GM19043 (cell line): Measurements from ENCODE around the gene GPR157.

Experiments used
- ATAC-seq: cut with Tn5 transposase; IDR thresholded peaks from one replicate; pipeline ENCODE4 v1.9.1; 2021; ENCODE audit warnings: low read depth; ENCODE audit not compliant: unreplicated experiment

The GPR157 gene

DNA sequence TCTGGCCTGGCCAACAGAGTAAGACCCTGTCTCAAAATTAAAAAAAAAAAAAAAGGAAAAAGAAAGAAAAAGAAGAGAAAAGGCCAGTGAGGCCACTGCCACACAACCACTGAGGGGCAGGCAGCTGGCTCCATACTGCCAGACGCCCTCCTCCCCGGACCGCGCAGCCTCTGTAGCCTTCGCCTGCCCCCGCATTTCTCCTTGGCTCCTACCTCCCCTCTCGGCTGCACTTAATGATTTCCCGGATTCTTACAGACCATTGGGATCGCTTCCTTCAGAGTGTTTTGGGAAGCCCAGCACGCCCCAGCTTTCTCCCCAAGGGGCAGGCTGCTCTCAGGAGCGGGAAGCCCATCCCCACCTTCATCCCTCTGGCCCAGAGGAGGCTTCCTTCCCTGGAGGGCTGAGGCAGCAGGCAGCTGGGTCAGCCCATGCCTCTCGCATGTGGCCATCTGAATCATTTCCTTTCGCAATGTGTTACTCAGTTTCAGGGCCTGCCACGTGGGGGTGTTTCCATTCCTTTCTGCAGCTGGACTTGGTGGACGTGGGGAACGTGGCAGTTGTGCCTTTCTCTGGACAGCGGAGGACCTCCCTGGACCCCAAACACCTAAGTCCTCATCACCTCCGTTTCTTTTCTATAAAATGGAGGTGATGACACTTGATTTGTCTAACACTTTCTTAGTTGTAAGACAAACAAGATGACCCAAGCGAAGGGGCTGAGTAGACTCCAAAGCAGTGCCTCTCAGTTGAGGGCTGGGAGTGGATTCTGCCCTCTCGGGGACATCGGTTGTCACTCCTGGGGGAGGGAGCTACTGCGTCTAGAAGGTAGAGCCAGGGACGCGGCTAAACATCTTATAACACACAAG, 61.7 kb downstream of the GPR157 start:
- no peak for ATAC-seq

GRCh38 chr1:9065213-9065751, 63.6 kb downstream of the GPR157 start:
- no peak for ATAC-seq

- no peak for ATAC-seq
Observed at GRCh38 chr1:9062846-9063245, 66.1 kb downstream of the GPR157 start.

DNA sequence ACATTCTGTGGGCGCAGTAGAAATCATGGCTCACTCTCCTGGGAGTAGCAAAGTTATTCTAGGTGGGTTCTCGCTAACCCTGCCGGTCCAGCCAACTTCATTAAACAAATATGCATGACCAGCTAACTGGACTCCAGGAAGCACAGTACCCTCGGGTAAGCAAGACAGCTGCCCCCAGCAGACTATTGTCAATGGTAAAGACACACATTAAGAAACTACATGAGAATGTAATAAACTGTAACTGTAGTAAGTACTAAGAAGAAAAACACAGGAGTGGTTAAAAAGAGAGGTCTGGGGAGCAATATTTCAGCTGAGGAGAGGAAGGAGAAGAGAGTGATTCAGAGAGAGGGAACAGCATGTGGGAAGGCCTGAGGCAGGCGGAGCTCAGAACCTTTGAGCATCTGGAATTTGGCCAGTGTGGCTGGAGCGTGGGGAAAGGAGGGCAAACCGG, 66.9 kb downstream of the GPR157 start:
- ATAC-seq: no peak

- no peak for ATAC-seq
Observed at GRCh38 chr1:9061252-9061960, 67.5 kb downstream of the GPR157 start.

DNA sequence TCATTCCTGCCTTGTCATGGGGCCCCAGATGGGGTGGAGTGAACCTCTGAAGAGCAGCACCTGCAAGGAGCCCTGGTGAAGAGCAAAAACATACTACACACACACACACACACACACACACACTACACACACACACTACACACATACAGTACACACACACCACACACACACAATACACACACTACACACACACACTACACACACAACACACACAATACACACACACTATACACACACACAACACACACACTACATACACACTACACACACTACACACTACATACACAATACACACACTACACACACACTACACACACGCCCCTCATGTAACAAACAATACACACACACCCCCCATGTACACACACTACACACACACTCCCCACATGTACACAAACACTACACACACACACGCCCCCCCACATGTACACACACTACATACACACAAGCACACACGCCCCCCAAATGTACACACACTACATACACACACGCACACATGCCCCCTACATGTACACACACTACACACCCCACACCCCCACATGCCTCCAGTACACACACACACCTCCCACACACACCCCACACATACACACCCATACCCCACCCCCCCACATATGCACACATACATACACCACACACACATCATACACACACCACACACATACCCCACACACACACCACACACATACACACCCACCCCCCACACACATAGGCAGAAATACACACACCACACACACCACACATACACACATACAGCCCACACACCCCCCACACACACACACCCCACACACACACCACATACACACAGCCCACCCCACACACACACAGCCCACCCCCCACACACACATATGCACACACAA, 68.8 kb downstream of the GPR157 start:
- no peak for ATAC-seq

DNA sequence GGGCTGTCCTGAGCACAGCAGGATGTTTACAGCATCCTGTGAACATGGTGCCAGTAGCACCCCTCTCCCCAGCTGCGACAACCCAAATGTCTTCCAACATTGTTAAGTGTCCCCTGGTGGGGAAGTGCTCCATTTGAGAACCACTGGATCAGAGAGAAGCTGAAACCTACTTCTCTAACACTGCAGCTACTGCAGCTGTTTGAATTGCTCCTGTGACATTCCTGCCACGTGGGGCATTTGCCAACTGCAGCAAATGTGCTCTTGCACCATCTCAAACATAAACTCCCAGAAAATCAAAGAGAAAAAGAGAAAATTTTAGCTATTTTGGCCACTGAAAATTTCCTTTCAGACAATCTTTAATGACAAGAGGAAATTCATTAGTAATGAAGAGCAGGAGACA, 70.4 kb downstream of the GPR157 start:
- ATAC-seq: no peak

GRCh38 chr1:9057851-9058250, 71.1 kb downstream of the GPR157 start:
- ATAC-seq: no peak

DNA sequence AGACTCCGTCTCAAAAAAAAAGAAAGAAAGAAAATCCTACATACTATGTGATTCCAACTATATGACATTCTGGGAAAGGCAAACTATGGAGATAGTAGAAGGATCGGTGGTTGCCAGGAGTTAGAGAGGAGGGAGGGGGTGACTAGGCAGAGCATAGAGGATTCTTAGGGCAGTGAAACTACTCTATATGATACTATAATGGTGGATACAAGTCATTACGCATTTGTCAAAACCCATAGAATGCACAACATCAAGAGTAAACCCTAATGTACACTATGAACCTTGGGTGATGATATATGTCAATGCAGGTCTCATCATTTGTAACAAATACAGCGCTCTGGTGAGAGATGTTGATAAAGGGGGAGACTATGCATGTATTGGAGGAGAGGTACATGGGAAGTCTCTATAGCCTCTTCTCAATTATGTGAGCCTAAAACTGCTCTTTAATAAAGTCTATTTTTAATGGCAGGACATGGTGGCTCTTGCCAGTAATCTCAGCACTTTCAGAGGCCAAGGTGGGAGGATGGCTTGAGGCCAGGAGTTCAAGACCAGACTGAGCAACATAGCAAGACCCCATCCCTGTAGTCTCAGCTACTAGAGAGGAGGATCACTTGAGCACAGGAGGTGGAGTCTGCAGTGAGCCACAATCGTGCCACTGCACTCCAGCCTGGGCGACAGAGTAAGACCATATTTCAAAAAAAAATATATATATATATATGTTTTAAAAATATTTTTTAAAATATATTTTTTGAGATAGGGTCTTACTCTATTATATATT, 76.4 kb downstream of the GPR157 start:
- no peak for ATAC-seq

DNA sequence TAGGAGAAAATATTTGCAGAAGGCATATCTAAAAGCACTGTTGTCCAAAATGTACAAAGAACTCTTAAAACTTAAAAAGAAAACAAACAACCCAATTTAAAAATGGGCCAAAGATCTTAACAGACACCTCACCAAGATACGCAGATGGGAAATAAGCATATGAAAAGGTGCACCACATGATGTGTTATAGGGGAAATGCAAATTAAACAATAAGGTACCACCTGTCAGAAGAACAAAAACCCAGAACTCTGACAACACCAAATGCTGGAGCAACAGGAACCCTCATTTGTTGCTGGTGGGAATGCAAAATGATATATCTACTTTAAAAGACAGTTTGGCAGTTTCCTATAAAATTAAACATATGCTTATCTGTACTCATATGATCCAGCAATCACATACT, 77.5 kb downstream of the GPR157 start:
- ATAC-seq: no peak

DNA sequence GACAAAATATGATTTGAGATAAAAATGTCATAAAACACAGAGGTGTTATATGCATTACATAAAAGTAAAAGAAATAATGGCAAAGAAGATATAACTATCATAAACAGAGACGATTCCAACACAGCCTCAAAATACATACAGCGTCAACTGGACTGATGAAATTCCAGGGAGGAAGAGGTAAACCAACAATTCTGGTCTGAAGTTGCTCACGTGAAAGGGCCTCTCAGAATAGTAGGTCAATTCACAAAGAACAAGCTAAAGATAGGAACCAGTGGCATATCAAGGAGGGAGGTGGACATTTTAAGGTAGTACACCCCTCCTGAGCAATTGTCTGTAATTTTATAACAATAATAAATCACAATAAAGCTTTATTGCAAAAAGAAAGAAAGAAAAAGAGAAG, 78.1 kb downstream of the GPR157 start:
- ATAC-seq: no peak
